Fibroblast of gingiva (primary cell): Measurements from ENCODE around the gene OR56A3.
"Not testable (repeated sequence)": the region's sequence is repeated elsewhere in the genome, so short reads cannot be mapped to it uniquely, and the experiment has no call there.

Source experiments
- DNase-seq: peaks from one replicate; pipeline ENCODE4 v3.0.0-alpha.2; 2011; ENCODE audit warnings: low read depth

The OR56A3 gene, protein sequence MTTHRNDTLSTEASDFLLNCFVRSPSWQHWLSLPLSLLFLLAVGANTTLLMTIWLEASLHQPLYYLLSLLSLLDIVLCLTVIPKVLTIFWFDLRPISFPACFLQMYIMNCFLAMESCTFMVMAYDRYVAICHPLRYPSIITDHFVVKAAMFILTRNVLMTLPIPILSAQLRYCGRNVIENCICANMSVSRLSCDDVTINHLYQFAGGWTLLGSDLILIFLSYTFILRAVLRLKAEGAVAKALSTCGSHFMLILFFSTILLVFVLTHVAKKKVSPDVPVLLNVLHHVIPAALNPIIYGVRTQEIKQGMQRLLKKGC

DNA sequence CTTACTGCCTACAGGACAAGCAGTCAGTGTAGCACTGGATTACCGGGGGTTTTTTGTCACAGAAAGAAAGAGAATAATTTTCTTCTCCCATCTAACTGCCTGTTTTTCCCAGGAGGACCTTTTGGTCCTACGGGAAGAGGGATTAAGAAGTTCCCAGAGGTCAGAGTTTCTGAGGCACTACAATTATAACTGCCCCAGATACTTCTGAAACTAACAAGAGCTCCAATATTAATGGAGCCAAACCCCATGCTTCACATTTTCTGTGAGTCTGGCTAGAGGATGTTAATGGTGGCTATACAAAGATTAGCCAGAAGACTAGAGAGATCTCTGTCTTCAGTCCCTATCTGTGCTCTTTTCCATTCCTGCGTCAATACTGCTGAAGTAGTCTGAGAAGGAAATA is at the start of gene OR56A3:
OR56A3 (plus strand) TSS at position 301 of the 400 bp plus-strand sequence. CDS start 5,096 bp downstream, outside the sequence.
- no peak for DNase-seq

DNA sequence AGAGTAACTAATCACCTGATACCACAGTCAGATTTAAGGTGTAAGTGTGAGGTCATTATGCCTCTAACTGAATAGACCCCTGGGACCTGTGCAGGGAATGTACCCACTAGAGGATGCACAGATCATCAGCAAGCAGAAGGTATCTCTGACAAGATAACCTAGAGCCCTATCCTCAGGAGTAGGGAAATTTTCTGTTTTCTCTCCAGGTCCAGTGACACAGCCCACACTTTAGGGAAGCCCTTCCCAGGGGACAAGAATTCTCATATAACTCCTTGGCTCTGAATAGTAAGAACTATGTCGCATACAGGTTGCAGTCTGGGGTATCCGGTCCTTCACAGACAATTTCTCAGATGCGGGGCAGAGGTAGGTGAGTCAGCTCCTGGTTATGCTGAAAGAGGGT is 49.1 kb upstream of the OR56A3 start, which contains the start of gene OR52E5:
OR52E5 (plus strand) TSS at position 301 of the 400 bp plus-strand sequence. CDS start 7,569 bp downstream, outside the sequence.
- DNase-seq, result no peak

DNA sequence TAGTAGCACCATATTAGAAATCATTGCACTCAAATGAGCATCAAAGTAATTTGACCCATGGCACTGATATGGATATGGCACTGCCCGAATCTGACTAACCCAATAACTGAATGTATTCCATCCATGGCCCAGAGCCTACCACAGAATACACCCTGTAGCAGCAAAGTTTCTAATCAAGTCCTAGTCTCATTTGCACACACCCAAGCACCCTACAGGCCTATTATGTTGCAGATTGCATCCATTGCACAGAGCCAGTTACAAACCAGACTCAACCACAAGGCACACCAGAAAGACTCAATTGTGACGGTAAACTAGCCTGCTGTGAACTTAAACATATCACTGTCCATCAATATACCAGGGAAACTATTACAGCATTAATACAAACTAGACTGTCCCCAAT is 42.5 kb upstream of the OR56A3 start:
- DNase-seq, result no peak

DNA sequence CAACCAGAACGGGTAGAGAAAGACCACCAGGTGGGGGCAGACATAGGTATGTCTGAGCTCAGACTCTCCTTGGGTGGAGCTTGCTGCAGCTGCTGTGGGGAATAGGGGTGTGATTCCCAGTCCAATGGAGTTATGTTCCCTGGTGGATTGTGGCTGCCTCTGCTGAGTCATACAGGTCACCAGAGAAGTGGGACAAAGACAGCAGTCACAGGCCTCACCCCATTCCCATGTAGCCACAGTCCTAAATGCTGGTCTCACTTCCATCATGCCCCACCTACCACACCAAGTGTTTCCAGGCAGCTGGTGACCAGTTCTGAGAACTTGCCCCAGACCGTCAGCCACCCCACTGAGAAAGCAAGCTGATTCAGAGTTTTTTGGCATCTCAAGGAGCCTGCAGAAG is 31.5 kb upstream of the OR56A3 start:
- no peak for DNase-seq

DNA sequence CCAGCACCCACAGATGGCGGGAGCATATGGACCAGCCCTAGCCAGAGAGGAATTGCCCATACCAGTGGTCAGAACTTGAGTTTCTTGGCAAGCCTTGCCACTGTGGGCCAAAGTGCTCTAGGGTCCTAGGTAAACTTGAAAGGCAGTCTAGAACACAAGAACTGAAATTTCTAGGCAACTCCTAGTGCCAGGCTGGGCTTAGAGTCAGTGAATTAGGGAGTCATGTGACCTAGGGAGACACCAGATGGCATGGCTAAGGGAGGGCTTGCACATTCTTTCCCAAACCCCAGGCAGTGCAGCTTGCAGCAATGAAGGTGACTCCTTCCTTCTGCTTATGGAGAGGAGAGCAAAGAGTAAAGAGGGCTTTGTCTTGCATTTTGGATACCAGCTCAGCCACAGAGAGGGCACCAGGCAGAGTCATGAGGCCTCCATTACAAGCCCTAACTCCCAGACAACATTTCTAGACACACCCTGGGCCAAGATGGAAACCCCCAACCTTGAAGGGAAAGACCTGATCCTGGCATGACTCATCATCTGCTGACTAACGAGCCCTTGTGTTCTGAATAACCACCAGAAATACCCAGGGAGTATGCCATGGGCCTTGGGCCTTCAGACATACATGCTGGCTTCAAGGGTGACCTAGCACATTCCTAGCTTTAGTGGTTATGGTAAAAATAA is 19.2 kb upstream of the OR56A3 start:
- DNase-seq, result no peak

DNA sequence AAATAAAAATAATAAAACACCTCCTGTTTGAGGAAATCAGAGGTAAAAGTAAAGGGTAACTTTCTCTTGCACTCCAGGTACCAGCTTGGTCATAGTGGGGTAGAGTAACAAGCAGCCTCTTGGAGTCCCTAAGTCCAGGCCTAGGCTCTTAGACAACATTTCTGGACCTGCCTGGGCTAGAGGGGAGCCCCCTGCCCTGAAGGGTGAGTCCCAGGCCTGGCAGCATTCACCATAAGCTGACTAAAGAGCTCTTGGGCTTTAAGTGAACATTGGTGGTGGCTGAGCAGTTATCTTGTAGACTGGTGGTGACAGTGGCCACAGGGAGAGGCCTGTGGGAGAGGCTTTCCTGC is 18.6 kb upstream of the OR56A3 start:
- no peak for DNase-seq

DNA sequence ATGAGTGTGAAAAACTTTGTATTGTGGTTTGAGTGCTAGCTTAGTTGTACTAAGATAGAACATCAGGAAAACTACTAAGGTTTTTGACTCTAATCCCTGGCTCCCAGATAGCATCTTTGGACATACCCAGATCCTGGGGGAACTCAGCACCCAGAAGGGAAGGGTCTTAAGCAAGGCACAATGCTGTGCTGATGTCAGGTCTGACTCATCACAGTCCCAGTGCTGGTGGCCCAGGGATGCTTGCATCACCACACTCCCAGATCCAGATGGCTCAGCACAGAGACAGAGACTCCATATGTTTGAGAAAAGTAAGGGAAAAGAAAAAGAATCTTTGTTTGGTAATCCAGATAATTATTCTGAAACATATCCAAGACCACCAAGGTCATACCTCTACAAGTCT is 18.3 kb upstream of the OR56A3 start:
- DNase-seq, result no peak

DNA sequence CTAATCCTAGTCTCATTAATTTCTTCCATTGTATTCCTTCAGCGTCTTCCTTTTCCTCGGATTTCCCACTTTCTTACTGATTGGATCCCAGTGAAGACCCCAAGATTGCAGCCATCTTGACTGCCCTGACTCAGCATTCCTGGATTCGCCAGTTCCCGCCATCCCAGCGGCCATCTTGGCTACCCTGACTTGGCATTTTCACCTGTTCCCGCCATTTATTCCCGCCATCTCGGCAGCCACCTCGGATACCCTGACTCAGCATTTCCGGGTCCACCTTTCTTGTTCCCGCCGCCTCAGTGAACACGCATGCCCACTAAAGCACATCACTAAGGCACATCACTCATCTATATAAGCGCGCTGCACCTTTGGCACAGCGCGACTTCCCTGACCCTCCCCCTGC is 13.8 kb upstream of the OR56A3 start:
- no peak for DNase-seq

DNA sequence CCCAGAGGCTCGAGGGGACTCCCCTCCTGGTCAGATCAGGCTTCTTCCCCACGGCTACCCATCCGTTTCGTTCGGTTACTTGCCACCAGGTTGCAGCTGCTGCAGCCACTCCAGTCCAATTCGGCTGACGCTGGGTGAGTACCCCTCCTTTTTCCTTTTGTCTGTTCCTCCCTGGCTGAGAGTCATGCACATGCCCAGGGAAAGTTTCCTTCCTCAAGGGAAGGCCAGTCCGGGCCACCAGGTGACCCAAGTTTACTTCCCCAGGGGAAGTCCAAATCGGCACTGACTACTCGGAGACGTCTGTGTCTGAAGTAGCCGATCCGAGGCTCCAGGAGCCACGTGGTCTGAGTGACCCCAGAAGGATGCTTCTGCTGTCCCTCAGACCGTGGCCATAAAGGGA is 13.2 kb upstream of the OR56A3 start:
- DNase-seq, result no peak

DNA sequence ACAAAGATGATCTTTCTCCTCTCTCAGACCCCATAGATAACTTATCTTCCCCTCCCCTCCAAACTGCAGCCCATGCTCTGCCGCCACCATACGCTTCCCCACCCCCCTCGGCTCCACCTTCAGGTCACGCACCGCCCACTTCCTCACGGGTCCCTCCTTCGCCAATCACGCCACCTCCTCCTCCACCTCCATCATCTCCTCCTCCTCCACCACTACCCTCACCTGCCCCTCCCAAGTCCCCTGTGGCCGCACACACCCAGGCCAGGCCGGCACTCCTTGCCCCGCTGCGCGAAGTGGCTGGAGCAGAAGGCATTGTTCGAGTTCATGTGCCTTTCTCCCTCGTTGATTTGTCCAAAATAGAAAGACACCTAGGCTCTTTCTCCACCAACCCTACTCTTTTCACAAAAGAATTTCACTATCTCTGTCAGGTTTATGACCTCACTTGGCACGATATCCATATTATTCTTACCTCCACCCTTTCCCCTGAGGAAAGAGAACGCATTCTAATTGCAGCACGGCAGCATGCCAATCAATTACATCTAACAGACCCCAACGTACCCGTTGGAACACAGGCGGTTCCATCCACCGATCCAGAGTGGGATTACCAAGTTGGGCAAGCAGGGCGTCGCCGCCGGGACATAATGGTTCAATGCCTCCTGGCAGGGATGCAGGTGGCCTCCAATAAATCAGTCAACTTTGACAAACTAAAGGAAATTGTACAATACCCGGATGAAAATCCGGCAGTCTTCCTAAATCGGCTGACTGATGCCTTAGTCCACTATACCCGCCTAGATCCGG is 12.3 kb upstream of the OR56A3 start:
- no peak for DNase-seq

DNA sequence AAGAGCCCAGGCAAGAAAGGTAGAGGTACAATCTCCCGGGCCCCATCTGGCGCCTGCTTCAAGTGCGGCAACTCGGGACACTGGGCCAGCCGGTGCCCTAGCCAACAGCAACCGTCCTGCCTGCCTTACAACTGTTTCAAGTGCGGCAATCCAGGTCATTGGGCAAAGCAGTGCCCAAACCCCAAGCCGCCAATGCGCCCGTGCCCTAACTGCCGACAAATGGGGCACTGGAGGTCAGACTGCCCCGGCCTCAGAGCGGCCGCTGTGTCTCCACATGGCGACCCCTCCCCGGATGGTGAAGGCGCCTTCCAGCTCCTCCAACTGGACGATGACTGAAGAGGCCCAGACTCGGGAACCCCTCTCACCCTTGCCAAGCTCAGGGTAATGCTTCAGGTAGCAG is 11.4 kb upstream of the OR56A3 start:
- DNase-seq, result no peak

DNA sequence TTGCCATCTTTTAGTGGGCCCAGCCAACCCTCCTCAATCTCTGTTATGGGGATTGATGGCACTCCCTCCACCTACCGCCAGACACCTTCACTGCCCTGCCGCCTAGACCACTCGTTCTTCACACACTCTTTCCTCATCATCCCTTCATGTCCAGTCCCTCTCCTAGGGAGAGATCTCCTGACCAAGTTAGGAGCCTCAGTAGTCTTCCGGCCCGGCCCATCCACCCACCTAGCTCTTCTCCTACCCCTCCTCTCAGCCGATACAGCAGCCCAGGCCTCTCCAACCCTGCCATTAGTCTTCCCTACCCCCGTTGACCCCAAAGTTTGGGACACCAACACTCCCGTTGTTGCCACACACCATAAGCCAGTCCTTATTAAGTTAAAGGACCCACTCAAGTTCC is 11.0 kb upstream of the OR56A3 start:
- DNase-seq, result no peak

DNA sequence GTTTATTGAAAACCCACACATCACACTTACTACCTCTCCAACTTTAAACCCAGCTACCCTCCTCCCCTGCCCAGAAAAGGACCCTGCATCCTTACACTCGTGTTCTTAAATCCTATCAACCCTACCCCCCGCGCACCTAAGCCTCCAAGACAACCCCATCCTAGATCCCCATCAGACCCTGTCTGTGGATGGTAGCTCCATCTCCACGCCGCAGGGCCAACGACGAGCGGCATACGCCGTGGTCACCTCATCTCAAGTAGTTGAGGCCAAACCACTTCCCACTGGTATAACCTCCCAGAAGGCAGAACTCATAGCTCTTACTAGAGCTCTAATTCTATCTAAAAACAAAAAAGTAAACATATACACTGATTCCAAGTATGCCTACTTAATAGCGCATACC is 9.4 kb upstream of the OR56A3 start:
- DNase-seq, result no peak

DNA sequence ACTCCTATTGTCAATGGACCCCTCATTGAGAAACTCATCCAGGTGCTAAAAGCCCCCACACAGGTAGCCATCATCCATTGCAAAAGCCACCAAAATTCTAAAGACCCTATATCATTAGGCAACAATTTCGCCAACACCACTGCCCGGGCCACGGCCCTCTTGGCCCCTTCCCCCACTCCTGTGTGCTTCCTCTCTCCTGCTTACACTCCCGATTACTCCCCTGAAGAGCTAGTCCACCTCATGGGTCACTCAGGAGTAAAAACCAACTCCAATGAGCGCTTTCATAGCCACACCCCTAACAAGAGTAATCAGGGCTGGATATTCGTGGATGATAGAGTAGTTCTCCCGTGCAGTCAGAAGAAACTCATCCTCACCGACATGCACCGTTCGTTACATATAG is 8.9 kb upstream of the OR56A3 start:
- DNase-seq, result no peak

DNA sequence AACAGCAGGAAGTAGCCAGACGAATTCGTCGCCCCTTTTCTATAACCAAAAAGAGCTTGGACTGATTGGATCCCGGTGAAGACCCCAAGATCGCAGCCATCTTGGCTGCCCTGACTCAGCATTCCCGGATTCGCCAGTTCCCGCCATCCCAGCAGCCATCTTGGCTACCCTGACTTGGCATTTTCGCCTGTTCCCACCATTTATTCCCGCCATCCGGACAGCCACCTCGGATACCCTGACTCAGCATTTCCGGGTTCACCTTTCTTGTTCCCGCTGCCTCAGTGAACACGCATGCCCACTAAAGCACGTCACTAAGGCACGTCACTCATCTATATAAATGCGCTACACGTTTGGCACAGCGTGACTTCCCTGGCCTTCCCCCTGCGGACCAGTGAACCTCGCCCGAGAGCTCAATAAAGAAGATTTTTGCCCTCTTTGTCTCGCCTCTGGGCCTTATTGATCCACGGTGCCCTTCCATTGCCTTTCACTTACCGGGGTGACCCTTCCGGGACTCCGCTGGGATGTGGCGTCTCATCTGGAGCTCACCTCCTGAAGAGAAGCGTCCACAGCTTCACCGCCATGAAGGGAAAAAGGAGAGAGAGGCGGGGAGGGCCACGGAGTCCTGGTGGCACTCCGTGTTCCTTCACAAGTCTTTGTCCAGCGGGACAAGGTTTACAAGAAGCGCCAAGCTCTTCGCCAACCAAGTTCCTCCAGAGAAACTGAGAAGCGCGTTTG is 4.0 kb upstream of the OR56A3 start:
- no peak for DNase-seq

DNA sequence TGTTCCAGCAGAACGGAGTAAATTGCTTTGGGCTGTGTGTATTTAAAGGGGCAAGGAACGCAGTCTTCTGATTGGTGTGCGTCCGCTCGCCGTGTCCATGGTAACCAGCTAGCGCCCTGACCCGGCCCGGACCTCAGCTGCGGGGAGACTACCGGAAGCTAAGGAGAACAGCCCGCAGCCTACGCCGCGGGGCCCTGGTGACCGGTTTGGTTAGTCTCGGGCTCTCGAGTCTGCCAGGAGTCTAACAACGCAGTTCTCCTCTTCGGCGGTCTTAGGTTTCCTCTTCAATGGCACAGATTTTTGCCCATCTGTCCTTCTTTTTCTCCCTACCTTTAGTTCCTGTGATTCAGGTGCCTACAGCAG is 3.5 kb upstream of the OR56A3 start:
- DNase-seq, result no peak

DNA sequence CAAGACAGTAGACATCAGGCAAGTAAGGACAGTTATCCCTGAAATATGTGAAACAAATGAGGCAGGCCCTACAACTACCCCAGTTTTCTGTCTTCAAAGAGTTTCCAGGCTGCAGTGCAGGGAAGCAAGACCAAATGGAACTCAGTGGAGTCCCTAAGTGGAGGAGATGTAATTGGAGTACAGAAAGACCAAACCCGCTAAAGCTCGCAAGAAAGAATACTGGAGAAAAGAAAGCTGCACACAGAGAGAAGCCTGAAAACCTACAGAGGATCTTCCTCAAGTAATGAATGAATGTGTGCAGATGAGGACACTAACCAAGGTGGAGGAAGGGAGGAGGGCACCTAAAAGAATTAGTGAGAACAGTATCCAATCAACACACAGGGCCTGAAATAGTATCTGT is 1.3 kb upstream of the OR56A3 start:
- no peak for DNase-seq

DNA sequence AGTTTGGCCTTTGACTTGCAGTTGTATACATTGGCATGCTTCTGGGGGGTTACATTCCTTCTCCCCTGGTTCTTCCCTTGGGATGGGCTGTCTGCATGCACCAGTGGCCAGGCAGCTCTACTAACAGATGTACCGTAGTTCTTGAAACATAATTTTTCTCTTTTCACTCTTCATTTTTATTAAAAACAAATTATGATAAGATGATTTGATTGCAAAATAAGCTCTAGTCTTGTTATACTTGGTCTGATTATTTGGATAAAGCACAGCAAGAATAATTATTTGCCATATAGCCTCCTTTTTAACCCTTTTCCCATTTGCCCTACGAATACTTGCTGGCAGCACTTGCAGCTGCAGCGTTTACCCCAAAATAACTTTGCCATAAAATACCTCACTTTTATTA is 13.5 kb downstream of the OR56A3 start:
- DNase-seq, result no peak

DNA sequence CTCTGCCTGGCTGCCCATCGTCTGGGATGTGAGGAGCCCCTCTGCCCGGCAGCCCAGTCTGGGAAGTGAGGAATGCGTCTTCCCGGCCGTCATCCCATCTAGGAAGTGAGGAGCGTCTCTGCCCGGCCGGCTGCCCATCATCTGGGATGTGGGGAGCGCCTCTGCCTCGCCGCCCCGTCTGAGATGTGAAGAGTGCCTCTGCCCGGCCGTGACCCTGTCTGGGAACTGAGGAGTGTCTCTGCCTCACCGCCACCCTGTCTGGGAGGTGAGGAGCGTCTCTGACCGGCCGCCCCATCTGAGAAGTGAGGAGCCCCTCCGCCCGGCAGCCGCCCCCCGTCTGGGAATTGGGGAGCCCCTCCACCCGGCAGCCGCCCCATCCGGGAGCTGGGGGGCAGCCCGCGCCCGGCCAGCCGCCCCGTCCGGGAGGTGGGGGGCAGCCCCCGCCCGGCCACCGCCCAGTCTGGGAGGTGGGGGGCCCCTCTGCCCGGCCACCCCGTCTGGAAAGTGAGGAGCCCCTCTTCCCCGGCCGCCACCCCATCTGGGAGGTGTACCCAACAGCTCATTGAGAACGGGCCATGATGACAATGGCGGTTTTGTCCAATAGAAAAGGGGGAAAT is 18.8 kb downstream of the OR56A3 start:
- not testable (repeated sequence) for DNase-seq

DNA sequence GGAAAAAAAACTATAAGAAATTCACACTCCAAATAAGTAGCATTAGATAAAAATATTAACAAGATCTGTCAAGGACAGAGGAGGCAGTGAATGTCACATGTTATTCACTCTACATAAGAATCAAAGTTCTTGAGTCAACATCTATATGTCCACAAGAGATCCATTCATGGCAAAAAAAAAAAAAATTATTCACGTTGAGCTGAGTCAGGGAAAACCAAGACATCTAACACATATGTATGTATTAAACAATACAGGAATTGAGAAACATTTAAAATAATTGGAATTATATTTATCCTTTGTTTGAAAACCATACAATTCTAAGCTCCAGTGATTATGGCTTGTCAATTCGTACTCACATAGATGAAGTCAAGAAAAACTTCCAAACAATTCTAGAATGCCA is 24.9 kb downstream of the OR56A3 start:
- DNase-seq, result no peak

DNA sequence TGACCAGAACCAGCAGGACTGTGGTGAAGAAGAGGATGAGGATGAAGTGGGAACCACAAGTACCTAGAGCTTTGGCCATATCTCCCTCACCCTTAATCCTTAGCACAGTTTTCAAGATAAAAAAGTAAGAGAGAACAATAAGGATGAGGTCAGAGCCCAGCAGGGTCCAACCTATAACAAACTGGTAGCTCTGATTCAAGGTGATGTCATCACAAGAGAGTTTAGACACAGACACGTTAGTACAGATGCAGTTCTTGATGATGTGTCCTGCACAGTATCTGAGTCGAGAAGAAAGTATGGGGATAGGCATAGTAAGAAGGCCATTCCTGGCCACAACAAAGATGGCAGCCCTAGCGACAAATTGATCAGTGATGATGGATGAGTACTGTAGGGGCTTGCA is 25.7 kb downstream of the OR56A3 start:
- no peak for DNase-seq

DNA sequence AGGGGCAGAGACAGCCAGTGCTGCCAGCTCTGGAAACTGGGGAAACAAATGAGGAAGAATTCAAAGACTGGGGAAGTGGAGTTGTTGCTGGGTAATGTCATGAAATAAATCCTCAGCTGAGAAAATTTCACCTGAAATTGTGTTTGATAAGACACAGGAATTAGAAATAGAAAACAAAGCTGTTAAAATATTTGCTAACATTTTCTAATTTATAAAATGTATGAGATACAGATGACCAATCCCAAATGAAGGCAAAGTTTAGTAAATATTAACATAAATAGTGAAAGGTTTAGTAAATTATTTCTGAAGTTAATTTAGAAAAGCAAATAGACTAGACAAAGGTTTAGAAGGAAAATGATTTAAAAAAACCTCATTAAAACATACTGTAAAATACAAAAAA is 26.3 kb downstream of the OR56A3 start, which contains the start of gene OR56A5:
OR56A5 (minus strand) TSS at position 101 of the 400 bp plus-strand sequence; CDS start at position 101, 0 bp downstream.
- DNase-seq, result no peak
